ENCODE measurements around the gene CNOT4.

DNA sequence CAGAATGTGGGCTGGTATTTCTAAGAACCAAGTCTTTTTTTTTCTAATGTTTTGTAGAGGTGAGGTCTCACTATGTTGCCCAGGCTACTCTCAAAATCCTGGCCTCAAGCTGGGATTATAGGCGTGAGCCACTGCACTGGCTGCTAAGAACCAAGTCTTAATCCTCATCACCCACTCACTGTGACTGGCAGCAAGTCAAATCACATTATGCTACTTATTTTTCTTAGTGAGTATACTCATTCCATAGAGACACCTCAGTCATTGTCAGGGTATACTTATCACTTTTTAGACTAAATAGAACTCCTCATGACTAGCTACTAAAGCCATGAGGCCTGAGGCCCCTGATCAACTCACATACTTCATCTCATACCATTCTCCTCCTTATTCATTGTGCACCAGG, 160.2 kb downstream of the CNOT4 start:
- TF ChIP-seq CBX3 (IDR thresholded peaks at IDR 0.05; ENCODE audit: low read depth) (no peak), POLR2A (IDR thresholded peaks at IDR 0.05; ENCODE audit: borderline replicate concordance, extremely low read depth, insufficient read depth, insufficient read length) (no peak)
- TF ChIP-seq, protein P1, sequence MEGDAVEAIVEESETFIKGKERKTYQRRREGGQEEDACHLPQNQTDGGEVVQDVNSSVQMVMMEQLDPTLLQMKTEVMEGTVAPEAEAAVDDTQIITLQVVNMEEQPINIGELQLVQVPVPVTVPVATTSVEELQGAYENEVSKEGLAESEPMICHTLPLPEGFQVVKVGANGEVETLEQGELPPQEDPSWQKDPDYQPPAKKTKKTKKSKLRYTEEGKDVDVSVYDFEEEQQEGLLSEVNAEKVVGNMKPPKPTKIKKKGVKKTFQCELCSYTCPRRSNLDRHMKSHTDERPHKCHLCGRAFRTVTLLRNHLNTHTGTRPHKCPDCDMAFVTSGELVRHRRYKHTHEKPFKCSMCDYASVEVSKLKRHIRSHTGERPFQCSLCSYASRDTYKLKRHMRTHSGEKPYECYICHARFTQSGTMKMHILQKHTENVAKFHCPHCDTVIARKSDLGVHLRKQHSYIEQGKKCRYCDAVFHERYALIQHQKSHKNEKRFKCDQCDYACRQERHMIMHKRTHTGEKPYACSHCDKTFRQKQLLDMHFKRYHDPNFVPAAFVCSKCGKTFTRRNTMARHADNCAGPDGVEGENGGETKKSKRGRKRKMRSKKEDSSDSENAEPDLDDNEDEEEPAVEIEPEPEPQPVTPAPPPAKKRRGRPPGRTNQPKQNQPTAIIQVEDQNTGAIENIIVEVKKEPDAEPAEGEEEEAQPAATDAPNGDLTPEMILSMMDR (IDR thresholded peaks at IDR 0.05 in 2 of 3, conservative IDR thresholded peaks at IDR 0.05 in 1 of 3; ENCODE audit: borderline replicate concordance in 1 of 3, insufficient read depth in 1 of 3, low read depth in 2 of 3, low read length in 2 of 3) = no peak
